A673 (cell line): ENCODE results near the gene SRPK1. TPM values are rescaled to one million over a fixed set of nuclear protein-coding genes. Genes with fewer than 3 reads are reported as not detected.
"Not testable (repeated sequence)": the region's sequence is repeated elsewhere in the genome, so short reads cannot be mapped to it uniquely, and the experiment has no call there.

ENCODE experiments used
- BruUV-seq: library from RNA; stranded (reverse); fragments of 400-500 nt; replicated peaks from 2 replicates; lab custom pipeline; 2021; lab: Mats Ljungman, UMichigan
- CTCF ChIA-PET: fragments of 300-600 bp; sonication (Branson Sonifier 250); formaldehyde crosslinking; loops from one replicate; lab custom pipeline; 2022; ENCODE audit warnings: antibody characterized with exemption; lab: Charles Lee
- POLR2A ChIA-PET: fragments of 300-600 bp; sonication (Branson Sonifier 250); formaldehyde crosslinking; loops from one replicate; lab custom pipeline; 2022; ENCODE audit warnings: antibody characterized with exemption; ENCODE audit not compliant: low non-redundant PET; lab: Charles Lee
- DNase-seq: peaks from one replicate; pipeline ENCODE4 v3.0.0-alpha.2; 2015; ENCODE audit warnings: low spot score
- H3K27ac ChIP-seq: fragments of 200-600 bp; sonication (generic); 2 replicates; pipeline ENCODE4 v1.5.1; 2016; ENCODE audit warnings: mixed run types, low read depth, mild to moderate bottlenecking, mixed read lengths, antibody characterized with exemption, low read length; ENCODE audit not compliant: poor library complexity, severe bottlenecking
- H3K27me3 ChIP-seq: fragments of 200-600 bp; sonication (generic); replicated peaks from 2 replicates; pipeline ENCODE4 v1.6.1; 2017; ENCODE audit warnings: mixed run types, low read depth, mild to moderate bottlenecking, mixed read lengths, antibody characterized with exemption, low read length; ENCODE audit not compliant: insufficient read depth, poor library complexity
- H3K36me3 ChIP-seq: fragments of 200-600 bp; sonication (generic); 2 replicates; pipeline ENCODE4 v1.6.1; 2016; ENCODE audit warnings: mixed run types, mild to moderate bottlenecking, mixed read lengths, antibody characterized with exemption, low read length; ENCODE audit not compliant: insufficient read depth, poor library complexity, severe bottlenecking
- H3K4me1 ChIP-seq: fragments of 200-600 bp; sonication (generic); 2 replicates; pipeline ENCODE4 v1.6.1; 2017; ENCODE audit warnings: mixed run types, mild to moderate bottlenecking, mixed read lengths, antibody characterized with exemption, low read length; ENCODE audit not compliant: insufficient read depth, poor library complexity, severe bottlenecking
- H3K4me3 ChIP-seq: fragments of 200-600 bp; sonication (generic); 2 replicates; pipeline ENCODE4 v1.5.1; 2016; ENCODE audit warnings: low read depth, mixed run types, mild to moderate bottlenecking, mixed read lengths, low read length; ENCODE audit not compliant: poor library complexity, severe bottlenecking
- H3K9me3 ChIP-seq: fragments of 200-600 bp; sonication (generic); 2 replicates; pipeline ENCODE4 v1.6.1; 2016; ENCODE audit warnings: mixed run types, low read depth, mild to moderate bottlenecking, mixed read lengths, antibody characterized with exemption, low read length; ENCODE audit not compliant: poor library complexity, severe bottlenecking
- CTCF ChIP-seq: fragments of 300-800, 200-600 bp; sonication (generic); conservative IDR thresholded peaks from 2 replicates; pipeline ENCODE4 v1.5.1; 2017; ENCODE audit warnings: low read depth, mild to moderate bottlenecking, antibody characterized with exemption, low read length, moderate library complexity, mixed read lengths
- EZH2 ChIP-seq: fragments of 200-600 bp; sonication (generic); IDR thresholded peaks from 2 replicates; pipeline ENCODE4 v1.6.1; 2017; ENCODE audit warnings: borderline replicate concordance, low read depth, mild to moderate bottlenecking, mixed read lengths, antibody characterized with exemption, low read length; ENCODE audit not compliant: poor library complexity, severe bottlenecking
- intact Hi-C: fragments of 100-400 bp; cut with micrococcal nuclease; formaldehyde crosslinking; loops from one replicate; pipeline ENCODE4 v1.10.0; 2022; ENCODE audit not compliant: unreplicated experiment
- total RNA-seq: library from RNA; stranded (reverse); gene quantifications from 2 replicates; pipeline ENCODE4 v1.2.3, GENCODE V29; 2021

The SRPK1 gene
- total RNA-seq, 1 experiment from 2014 or later, result 104 TPM

DNA sequence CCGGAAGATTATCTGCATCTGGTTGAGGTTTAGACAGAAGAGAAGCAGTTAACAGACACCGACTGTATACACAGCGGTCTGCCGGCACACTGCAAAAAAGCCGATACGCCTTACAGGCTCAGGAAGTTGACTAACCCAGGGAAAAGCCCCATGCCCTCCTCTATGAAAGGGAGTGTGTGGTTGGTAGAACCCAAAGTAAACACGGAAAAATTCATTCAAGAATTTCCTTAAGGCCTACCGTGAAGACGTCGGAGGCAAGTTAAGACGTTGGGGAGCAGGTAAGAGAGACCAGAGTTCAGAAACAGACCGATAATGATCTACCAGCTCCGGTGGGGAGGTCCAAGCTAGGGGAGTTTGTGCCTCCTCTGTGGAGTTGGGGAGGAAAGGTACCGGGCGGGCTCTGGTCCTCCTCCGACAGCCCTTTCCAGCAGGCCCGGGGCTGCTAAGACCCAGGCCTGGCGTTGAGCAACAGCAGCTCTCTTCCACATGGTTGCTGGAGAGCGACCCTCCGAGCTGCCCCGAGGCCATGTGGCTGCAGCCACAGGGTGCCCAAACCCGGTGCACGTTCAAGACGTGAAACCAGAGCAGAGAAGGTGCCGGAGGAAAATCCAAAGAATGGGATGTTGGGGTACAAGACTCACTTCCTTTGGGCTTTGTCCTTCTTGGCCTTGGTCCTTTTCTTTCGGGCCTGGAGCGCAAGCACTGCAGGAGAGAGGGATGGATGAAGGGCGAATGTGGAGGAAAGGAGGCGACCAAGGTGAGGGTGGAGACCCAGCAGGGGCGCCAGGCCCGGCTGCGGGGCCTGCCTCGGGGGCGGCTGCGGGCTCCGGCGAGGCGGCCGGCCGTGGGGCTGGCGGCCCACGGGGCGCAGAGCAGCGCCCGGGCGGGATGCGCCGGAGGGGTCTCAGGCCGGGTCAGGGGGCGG lies 809 bp downstream of the SRPK1 start:
- H3K27me3 ChIP-seq, result no peaks in the 10 kb centered on the region
- H3K4me3 ChIP-seq, result peak overlapping the region; percentile 88
- CTCF ChIA-PET, result no interaction called here
- H3K36me3 ChIP-seq, result peaks cover 10% of the 10 kb centered on the region
- H3K27ac ChIP-seq, result peak overlapping the region; percentile 62
- no peaks in the 10 kb centered on the region for H3K9me3 ChIP-seq
- intact Hi-C loops, result no loop called here
- BruUV-seq, result no TSS peak
- TF ChIP-seq EZH2 (no peak), CTCF (no peak)
- DNase-seq, result peak; percentile 35
- POLR2A ChIA-PET, result no interaction called here
- peaks cover 17% of the 10 kb centered on the region for H3K4me1 ChIP-seq

- BruUV-seq, result TSS peak; percentile 42
- H3K4me1 ChIP-seq, result peaks cover 17% of the 10 kb centered on the region
- H3K4me3 ChIP-seq, result peak overlapping the region; percentile 88
- CTCF ChIA-PET, result no interaction called here
- intact Hi-C loops, result no loop called here
- no peaks in the 10 kb centered on the region for H3K9me3 ChIP-seq
- H3K27ac ChIP-seq, result peak overlapping the region; percentile 62
- POLR2A ChIA-PET, result no interaction called here
- H3K36me3 ChIP-seq, result peaks cover 18% of the 10 kb centered on the region
- TF ChIP-seq EZH2 (no peak), CTCF (no peak)
- DNase-seq, result no peak
- H3K27me3 ChIP-seq, result no peaks in the 10 kb centered on the region
These were observed 1.6 kb downstream of the SRPK1 start for GRCh38 chr6:35919085-35919826.

DNA sequence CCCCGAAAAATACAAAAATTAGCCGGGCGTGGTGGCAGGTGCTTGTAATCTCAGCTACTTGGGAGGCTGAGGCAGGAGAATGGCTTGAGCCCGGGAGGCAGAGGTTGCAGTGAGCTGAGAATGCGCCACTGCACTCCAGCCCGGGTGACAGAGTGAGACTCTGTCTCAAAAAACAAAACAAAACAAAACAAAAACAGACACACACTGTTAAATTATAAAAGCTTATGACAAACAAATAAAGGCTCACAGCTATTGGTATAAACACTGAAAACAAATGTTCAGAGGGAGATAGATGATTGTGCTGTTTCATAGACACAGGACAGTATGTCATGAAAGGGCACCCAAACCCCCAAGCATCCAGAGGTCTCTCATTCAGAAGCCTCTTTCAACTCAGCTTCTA lies 4.0 kb downstream of the SRPK1 start:
- intact Hi-C loops, H3K9me3 ChIP-seq, H3K27me3 ChIP-seq, CTCF ChIA-PET, DNase-seq, POLR2A ChIA-PET, BruUV-seq, H3K4me3 ChIP-seq, H3K27ac ChIP-seq: not testable (repeated sequence)
- Histone ChIP-seq H3K4me1 (peaks cover 13% of the 10 kb centered on the region), H3K36me3 (peaks cover 36% of the 10 kb centered on the region)
